DOHH2 (cell line): ENCODE results near the gene C8G.

ENCODE experiments used
- H3F3A ChIP-seq: fragments of 200-600 bp; sonication (generic), shearing (Covaris generic); 2 replicates; pipeline ENCODE4 v1.6.0; 2016; ENCODE audit warnings: antibody characterized with exemption, mild to moderate bottlenecking; ENCODE audit not compliant: control insufficient read depth, insufficient read depth
- H3K27ac ChIP-seq: fragments of 200-600 bp; sonication (generic); 2 replicates; pipeline ENCODE4 v1.5.1; 2014; ENCODE audit warnings: low read depth, mild to moderate bottlenecking, low read length, moderate library complexity
- H3K27me3 ChIP-seq: fragments of 200-600 bp; sonication (generic); 2 replicates; pipeline ENCODE4 v1.6.1; 2014; ENCODE audit warnings: mild to moderate bottlenecking, low read length, mixed read lengths; ENCODE audit not compliant: control insufficient read depth
- H3K36me3 ChIP-seq: fragments of 200-600 bp; sonication (generic); 2 replicates; pipeline ENCODE4 v1.6.1; 2014; ENCODE audit warnings: mild to moderate bottlenecking, low read length, moderate library complexity, mixed read lengths; ENCODE audit not compliant: control insufficient read depth
- H3K4me1 ChIP-seq: fragments of 200-600 bp; sonication (generic); 2 replicates; pipeline ENCODE4 v1.6.1; 2014; ENCODE audit warnings: mild to moderate bottlenecking, low read length, mixed read lengths; ENCODE audit not compliant: control insufficient read depth
- H3K4me2 ChIP-seq: fragments of 200-600 bp; sonication (generic); 2 replicates; pipeline ENCODE4 v1.6.0; 2014; ENCODE audit warnings: mild to moderate bottlenecking, low read length, moderate library complexity
- H3K4me3 ChIP-seq: fragments of 200-600 bp; sonication (generic); 2 replicates; pipeline ENCODE4 v1.5.1; 2014; ENCODE audit warnings: mild to moderate bottlenecking, low read length, mixed read lengths
- H3K79me2 ChIP-seq: fragments of 200-600 bp; sonication (generic); 2 replicates; pipeline ENCODE4 v1.6.1; 2014; ENCODE audit warnings: mild to moderate bottlenecking, low read length, mixed read lengths; ENCODE audit not compliant: control insufficient read depth
- H3K9me2 ChIP-seq: fragments of 200-600 bp; sonication (generic); replicated peaks from 2 replicates; pipeline ENCODE4 v1.6.1; 2014; ENCODE audit warnings: mild to moderate bottlenecking, low read length, mixed read lengths; ENCODE audit not compliant: control insufficient read depth
- H3K9me3 ChIP-seq: fragments of 200-600 bp; sonication (generic); 2 replicates; pipeline ENCODE4 v1.6.1; 2014; ENCODE audit warnings: antibody characterized with exemption, low read length, mixed read lengths; ENCODE audit not compliant: control insufficient read depth, insufficient read depth
- H4K20me1 ChIP-seq: fragments of 200-600 bp; sonication (generic); 2 replicates; pipeline ENCODE4 v1.6.0; 2014; ENCODE audit warnings: low read depth, mild to moderate bottlenecking, antibody characterized with exemption, low read length, moderate library complexity; ENCODE audit not compliant: control insufficient read depth, insufficient read depth
- EZH2phosphoT487 ChIP-seq: fragments of 200-600 bp; sonication (generic); IDR thresholded peaks from 2 replicates; pipeline ENCODE4 v1.6.1; 2017; ENCODE audit warnings: borderline replicate concordance, mild to moderate bottlenecking, antibody characterized with exemption, low read length, moderate library complexity, mixed read lengths
- TF ChIP-seq, protein P1 (sequence below): fragments of 200-600 bp; sonication (generic); IDR thresholded peaks from one replicate; pipeline ENCODE4 v1.5.1; 2014; ENCODE audit warnings: antibody characterized with exemption, mild to moderate bottlenecking, low read depth, low read length; ENCODE audit not compliant: poor library complexity, severe bottlenecking

C8G gene

DNA sequence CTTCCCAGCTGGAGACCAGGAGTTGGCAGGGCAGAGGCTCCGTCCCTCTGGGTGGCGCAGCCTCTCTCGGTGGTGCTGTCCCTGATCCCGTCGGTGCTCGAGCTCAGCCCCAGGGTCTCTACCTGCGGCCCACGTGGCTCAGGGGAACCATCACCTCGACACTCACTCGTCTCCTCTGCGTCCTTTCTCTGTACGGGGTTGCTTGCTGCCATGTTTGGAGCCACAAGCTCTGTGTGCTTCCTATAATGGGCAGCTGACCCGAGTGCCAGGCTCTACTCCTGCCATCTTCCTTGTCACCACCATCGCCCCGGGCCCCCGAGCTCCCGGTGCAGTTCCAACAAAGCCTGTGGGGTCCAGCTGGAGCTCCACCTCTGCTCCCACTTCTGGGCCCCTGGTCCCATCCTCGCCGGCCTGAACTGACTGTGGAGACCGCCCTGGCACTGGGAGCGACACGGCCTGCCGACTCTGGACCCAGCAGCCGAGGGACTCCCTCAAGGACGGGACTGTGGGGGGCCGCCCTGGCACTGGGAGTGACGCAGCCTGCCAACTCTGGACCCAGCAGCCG, 5.5 kb upstream of the C8G start:
- 0 out of 2 replicates have a peak, but pooled peaks cover 3% of the 10 kb centered on the region for H4K20me1 ChIP-seq
- peaks cover 14% of the 10 kb centered on the region for H3F3A ChIP-seq
- H3K9me2 ChIP-seq, result no peaks in the 10 kb centered on the region
- TF ChIP-seq, protein P1, sequence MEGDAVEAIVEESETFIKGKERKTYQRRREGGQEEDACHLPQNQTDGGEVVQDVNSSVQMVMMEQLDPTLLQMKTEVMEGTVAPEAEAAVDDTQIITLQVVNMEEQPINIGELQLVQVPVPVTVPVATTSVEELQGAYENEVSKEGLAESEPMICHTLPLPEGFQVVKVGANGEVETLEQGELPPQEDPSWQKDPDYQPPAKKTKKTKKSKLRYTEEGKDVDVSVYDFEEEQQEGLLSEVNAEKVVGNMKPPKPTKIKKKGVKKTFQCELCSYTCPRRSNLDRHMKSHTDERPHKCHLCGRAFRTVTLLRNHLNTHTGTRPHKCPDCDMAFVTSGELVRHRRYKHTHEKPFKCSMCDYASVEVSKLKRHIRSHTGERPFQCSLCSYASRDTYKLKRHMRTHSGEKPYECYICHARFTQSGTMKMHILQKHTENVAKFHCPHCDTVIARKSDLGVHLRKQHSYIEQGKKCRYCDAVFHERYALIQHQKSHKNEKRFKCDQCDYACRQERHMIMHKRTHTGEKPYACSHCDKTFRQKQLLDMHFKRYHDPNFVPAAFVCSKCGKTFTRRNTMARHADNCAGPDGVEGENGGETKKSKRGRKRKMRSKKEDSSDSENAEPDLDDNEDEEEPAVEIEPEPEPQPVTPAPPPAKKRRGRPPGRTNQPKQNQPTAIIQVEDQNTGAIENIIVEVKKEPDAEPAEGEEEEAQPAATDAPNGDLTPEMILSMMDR, result no peak
- TF ChIP-seq EZH2phosphoT487, result no peak
- H3K4me1 ChIP-seq, result peaks cover 4% of the 10 kb centered on the region; the same call in 1 of the 2 replicates
- peaks cover 43% of the 10 kb centered on the region for H3K36me3 ChIP-seq
- H3K27me3 ChIP-seq, result no peaks in the 10 kb centered on the region
- H3K79me2 ChIP-seq, result peaks cover 31% of the 10 kb centered on the region
- no peak overlapping the region for H3K4me3 ChIP-seq
- H3K4me2 ChIP-seq, result no peak overlapping the region
- H3K9me3 ChIP-seq, result no peaks in the 10 kb centered on the region
- H3K27ac ChIP-seq, result no peak overlapping the region

DNA sequence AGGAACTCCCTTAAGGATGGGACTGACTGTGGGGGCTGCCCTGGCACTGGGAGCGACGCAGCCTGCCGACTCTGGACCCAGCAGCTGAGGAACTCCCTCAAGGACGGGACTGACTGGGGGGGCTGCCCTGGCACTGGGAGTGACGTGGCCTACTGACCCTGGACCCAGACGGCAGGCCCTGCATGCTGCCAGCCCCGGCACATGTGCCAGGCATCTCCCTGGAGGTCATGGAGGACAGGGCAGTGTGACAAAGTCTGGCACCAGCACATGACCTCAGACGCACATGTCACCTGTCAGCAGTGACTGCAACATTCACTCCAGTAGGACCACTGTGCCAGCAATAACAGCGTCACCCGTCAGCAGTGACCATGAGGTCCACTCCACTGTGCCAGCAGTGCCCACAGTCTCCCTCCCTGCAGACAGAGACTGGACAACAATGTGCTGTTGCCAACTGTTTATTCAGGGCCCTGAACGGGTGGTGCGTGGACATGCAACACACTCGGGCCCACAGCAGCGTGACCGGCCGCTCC, 5.0 kb upstream of the C8G start:
- Histone ChIP-seq H3K4me3 (no peak overlapping the region), H3K27ac (no peak overlapping the region), H3K9me2 (no peaks in the 10 kb centered on the region), H3K27me3 (no peaks in the 10 kb centered on the region), H4K20me1 (0 out of 2 replicates have a peak, but pooled peaks cover 3% of the 10 kb centered on the region), H3K4me2 (no peak overlapping the region), H3K4me1 (peaks cover 8% of the 10 kb centered on the region), H3K9me3 (no peaks in the 10 kb centered on the region), H3K36me3 (peaks cover 42% of the 10 kb centered on the region), H3K79me2 (peaks cover 31% of the 10 kb centered on the region), H3F3A (peaks cover 14% of the 10 kb centered on the region)
- TF ChIP-seq EZH2phosphoT487, result no peak
- TF ChIP-seq, protein P1, result no peak

DNA sequence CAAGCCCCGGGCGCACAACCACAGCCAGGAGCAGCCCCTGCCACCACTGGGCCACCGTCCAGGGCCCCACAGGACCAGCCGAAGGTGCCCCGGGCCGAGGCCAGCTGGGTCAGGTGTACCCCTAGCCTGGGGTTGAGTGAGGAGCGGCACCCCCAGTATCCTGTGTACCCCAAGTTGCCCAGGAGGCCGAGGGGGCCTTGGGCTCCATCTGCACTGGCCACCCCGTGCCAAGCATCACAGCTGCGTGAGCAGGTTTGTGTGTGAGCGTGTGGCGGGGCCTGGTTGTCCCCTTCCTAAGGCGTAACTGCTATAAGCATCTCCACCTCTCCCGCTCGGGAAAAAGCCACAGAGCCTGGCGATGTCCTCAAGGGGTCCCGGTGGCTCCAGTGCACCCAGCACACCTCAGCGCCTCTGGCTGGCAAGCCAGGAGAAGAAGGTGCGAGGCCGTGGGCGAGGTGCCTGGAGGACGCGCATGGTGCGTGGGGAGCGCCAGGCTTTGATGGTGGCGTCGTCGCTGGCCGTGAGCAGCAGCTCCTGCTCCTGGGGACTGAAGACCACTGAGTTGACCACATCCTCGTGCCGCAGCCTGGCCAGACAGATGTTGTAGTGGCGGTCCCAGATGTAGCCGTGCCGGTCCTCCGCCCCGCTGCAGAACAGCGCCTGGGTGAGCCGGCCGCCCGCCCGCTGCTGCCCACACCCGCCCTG, 4.4 kb upstream of the C8G start:
- Histone ChIP-seq H3K27ac (no peak overlapping the region), H3K36me3 (peaks cover 42% of the 10 kb centered on the region), H3K4me2 (no peak overlapping the region), H3K9me2 (no peaks in the 10 kb centered on the region), H3K4me1 (peaks cover 9% of the 10 kb centered on the region), H3K79me2 (peaks cover 31% of the 10 kb centered on the region), H3K9me3 (no peaks in the 10 kb centered on the region), H3K4me3 (no peak overlapping the region), H3K27me3 (no peaks in the 10 kb centered on the region), H3F3A (peaks cover 12% of the 10 kb centered on the region), H4K20me1 (0 out of 2 replicates have a peak, but pooled peaks cover 3% of the 10 kb centered on the region)
- TF ChIP-seq EZH2phosphoT487, result no peak
- TF ChIP-seq, protein P1, result no peak
